Gastroesophageal sphincter (tissue), 4 donors: ENCODE data around the gene RHOC. TPM values are rescaled to one million over a fixed set of nuclear protein-coding genes. Genes with fewer than 3 reads are reported as not detected.

Experiments
- ATAC-seq: fragments of 150-250 bp; one replicate; pipeline ENCODE4 v1.9.1; 2016; ENCODE audit warnings: mild to moderate bottlenecking, moderate library complexity
- H3K27ac ChIP-seq, 4 donors: fragments of 200-600 bp; sonication (generic) in 3 of 4; 1 replicate in 3 of 4; 2 replicates in 1 of 4; pipeline ENCODE4 v1.5.1; 2016 to 2019
- H3K27me3 ChIP-seq: fragments of 200-600 bp; sonication (generic); one replicate; pipeline ENCODE4 v1.5.1; 2019
- H3K36me3 ChIP-seq, 2 donors: fragments of 200-600 bp; sonication (generic); one replicate each; pipeline ENCODE4 v1.5.1; 2019; ENCODE audit warnings: control low read depth in 1 of 2
- H3K4me1 ChIP-seq, 3 donors: fragments of 200-600 bp; sonication (generic); 1 replicate in 2 of 3; 2 replicates in 1 of 3; pipeline ENCODE4 v1.5.1; 2016 to 2019; ENCODE audit warnings: control low read depth in 2 of 3
- H3K4me3 ChIP-seq, 2 donors: fragments of 200-600 bp; sonication (generic); one replicate each; pipeline ENCODE4 v1.5.1; 2019; ENCODE audit warnings: mild to moderate bottlenecking in 1 of 2, moderate library complexity in 1 of 2
- H3K9me3 ChIP-seq, 3 donors: fragments of 200-600 bp; sonication (generic); one replicate each; pipeline ENCODE4 v1.5.1; 2017 to 2019; ENCODE audit warnings: control low read depth in 2 of 3
- EP300 ChIP-seq: sonication (generic); formaldehyde crosslinking; IDR thresholded peaks from one replicate; pipeline ENCODE4 v1.6.1; 2017; ENCODE audit warnings: antibody characterized with exemption, mild to moderate bottlenecking
- POLR2A ChIP-seq, 2 donors: fragments of 450-650 bp; IDR thresholded peaks; one replicate each; pipeline ENCODE4 v1.6.1; 2017; ENCODE audit warnings: antibody characterized with exemption in 2 of 2, mild to moderate bottlenecking in 2 of 2, moderate library complexity in 1 of 2
- POLR2AphosphoS5 ChIP-seq: sonication (generic); formaldehyde crosslinking; IDR thresholded peaks from one replicate; pipeline ENCODE4 v1.6.1; 2017; ENCODE audit warnings: antibody characterized with exemption
- WGBS, 2 donors: methylation state at CpG; one replicate each; pipeline ENCODE4 v1.1.5; 2018; ENCODE audit warnings: low coverage in 1 of 2; 5-methylcytosine and 5-hydroxymethylcytosine counted together
- total RNA-seq, 4 donors: library from RNA; depleted of rRNA; stranded (reverse); fragments of >200 nt; gene quantifications; one replicate each; pipeline ENCODE4 v1.1.0, GENCODE V29; 2016
- TF ChIP-seq, protein P1 (sequence below), 4 experiments: fragments of 200-600 bp in 2 of 4; fragments of 450-650 bp in 2 of 4; sonication (generic) in 1 of 4; IDR thresholded peaks; one replicate each; pipeline ENCODE4 v1.5.1; 2017 to 2019; ENCODE audit warnings: antibody characterized with exemption in 4 of 4, mild to moderate bottlenecking in 2 of 4, moderate library complexity in 2 of 4

Gene RHOC
- total RNA-seq, 4 donors from 2014 or later, result 183 to 354 (median 240) TPM

GRCh38 chr1:112693821-112694220 lies 13.1 kb downstream of the RHOC start:
- TF ChIP-seq POLR2A (IDR thresholded peaks at IDR 0.05), result no peak
- no peak for TF ChIP-seq POLR2AphosphoS5
- TF ChIP-seq, protein P1, sequence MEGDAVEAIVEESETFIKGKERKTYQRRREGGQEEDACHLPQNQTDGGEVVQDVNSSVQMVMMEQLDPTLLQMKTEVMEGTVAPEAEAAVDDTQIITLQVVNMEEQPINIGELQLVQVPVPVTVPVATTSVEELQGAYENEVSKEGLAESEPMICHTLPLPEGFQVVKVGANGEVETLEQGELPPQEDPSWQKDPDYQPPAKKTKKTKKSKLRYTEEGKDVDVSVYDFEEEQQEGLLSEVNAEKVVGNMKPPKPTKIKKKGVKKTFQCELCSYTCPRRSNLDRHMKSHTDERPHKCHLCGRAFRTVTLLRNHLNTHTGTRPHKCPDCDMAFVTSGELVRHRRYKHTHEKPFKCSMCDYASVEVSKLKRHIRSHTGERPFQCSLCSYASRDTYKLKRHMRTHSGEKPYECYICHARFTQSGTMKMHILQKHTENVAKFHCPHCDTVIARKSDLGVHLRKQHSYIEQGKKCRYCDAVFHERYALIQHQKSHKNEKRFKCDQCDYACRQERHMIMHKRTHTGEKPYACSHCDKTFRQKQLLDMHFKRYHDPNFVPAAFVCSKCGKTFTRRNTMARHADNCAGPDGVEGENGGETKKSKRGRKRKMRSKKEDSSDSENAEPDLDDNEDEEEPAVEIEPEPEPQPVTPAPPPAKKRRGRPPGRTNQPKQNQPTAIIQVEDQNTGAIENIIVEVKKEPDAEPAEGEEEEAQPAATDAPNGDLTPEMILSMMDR (IDR thresholded peaks at IDR 0.05), result no peak
- no peak for TF ChIP-seq EP300
- WGBS, 2 donors, result no CpG with 5 or more reads among the region's 6 CpGs
- Histone ChIP-seq H3K4me1 (peaks cover 0 to 22% (median under 1%) of the 10 kb centered on the region in 3 donors), H3K36me3 (peaks cover 0 to 100% of the 10 kb centered on the region in 2 donors), H3K27ac (no peak overlapping the region), H3K9me3 (no peaks in the 10 kb centered on the region), H3K4me3 (no peak overlapping the region), H3K27me3 (no peaks in the 10 kb centered on the region)
- no peak for ATAC-seq

DNA sequence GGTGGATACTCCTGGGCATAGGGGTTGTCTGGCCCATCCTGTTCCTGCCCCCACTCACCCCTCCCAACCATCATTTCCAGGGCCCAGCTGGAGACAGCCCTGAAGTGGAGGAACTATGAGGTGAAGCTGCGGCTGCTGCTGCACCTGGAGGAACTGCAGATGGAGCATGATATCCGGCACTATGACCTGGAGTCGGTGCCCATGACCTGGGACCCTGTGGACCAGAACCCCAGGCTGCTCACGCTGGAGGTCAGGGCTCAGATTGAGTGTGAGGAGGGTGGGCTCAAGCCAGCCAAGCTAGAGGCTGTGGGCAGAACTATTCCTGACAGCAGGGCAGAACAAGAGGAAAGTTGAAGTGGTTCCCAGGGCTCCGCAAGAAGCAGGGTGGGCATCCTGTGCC lies 14.2 kb downstream of the RHOC start:
- Histone ChIP-seq H3K9me3 (no peaks in the 10 kb centered on the region), H3K4me3 (no peak overlapping the region), H3K36me3 (peaks cover 0 to 100% of the 10 kb centered on the region in 2 donors), H3K27ac (no peak overlapping the region), H3K4me1 (peaks cover 0 to 22% (median 3%) of the 10 kb centered on the region in 3 donors), H3K27me3 (no peaks in the 10 kb centered on the region)
- ATAC-seq, result no peak
- TF ChIP-seq POLR2A (IDR thresholded peaks at IDR 0.05), result no peak
- TF ChIP-seq, protein P1 (IDR thresholded peaks at IDR 0.05), result no peak
- TF ChIP-seq EP300, result no peak
- no peak for TF ChIP-seq POLR2AphosphoS5
- WGBS, 2 donors, result 100% methylated on average over 1 of the region's 5 CpGs; no CpG with 5 or more reads in 1 of the 2 donors

DNA sequence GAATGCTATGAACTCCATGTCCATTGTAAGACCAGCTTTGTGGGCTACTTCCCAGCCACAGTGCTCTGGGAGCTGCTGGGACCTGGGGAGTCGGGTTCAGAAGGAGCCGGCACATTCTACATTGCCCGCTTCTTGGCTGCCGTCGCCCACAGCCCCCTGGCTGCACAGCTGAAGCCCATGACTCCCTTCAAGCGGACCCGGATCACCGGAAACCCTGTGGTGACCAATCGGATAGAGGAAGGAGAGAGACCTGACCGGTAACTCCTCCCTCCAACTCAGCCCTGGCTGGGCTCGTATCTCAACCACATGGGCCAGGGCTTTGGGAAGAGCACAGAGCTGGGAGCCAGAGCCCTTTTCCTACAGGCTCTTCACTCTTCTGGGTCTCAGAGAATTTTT lies 17.1 kb downstream of the RHOC start:
- ATAC-seq, result no peak
- Histone ChIP-seq H3K9me3 (no peaks in the 10 kb centered on the region), H3K36me3 (peaks cover 0 to 73% of the 10 kb centered on the region in 2 donors), H3K4me1 (peaks cover 0 to 22% (median 4%) of the 10 kb centered on the region in 3 donors), H3K27ac (peak overlapping the region in 1 of 4 donors; percentile 11), H3K4me3 (no peak overlapping the region), H3K27me3 (no peaks in the 10 kb centered on the region)
- TF ChIP-seq, protein P1 (IDR thresholded peaks at IDR 0.05), result no peak
- TF ChIP-seq POLR2AphosphoS5, result no peak
- WGBS, 2 donors, result 100% methylated on average over 1 of the region's 11 CpGs; no CpG with 5 or more reads in 1 of the 2 donors

DNA sequence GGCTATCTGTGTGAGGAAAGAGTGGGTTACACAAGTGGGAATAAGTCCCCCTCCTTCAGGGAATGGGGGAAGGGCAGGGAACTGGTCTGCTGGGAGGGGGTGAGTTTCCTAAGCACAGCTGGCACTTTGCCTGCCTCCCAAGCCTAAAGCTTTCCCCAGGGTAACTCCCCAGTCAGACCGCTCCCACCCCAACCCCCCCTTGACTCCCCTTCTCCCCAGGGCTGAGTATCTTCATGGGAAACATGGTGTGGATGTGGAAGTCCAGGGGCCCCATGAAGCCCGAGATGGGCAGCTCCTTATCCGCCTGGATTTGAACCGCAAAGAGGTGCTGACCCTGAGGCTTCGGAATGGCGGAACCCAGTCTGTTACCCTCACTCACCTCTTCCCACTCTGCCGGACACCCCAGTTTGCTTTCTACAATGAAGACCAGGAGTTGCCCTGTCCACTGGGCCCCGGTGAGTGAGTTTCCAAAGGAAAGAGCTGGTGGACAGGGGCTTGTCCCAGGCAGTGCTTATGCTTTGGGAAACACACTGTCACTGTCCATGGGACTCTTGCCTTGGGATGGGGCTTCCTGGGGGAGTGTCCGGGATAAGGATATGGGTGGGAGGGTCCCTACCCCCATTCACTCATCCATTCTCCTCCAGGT lies 17.6 kb downstream of the RHOC start:
- Histone ChIP-seq H3K27me3 (no peaks in the 10 kb centered on the region), H3K4me3 (no peak overlapping the region), H3K27ac (peak overlapping the region in 3 of 4 donors; percentile 11 to 62 (median 58)), H3K9me3 (no peaks in the 10 kb centered on the region), H3K36me3 (peaks cover 0 to 67% of the 10 kb centered on the region in 2 donors), H3K4me1 (peaks cover 0 to 22% (median 4%) of the 10 kb centered on the region in 3 donors)
- WGBS, 2 donors, result 55% methylated on average over 2 of the region's 9 CpGs; no CpG with 5 or more reads in 1 of the 2 donors
- peak; percentile 35 for ATAC-seq
- TF ChIP-seq EP300, result no peak

GRCh38 chr1:112688781-112689193 lies 18.1 kb downstream of the RHOC start:
- 61 to 76% methylated on average over 4 to 11 of the region's 13 CpGs for WGBS, 2 donors
- Histone ChIP-seq H3K4me3 (no peak overlapping the region), H3K4me1 (peaks cover 0 to 22% (median 4%) of the 10 kb centered on the region in 3 donors), H3K9me3 (no peaks in the 10 kb centered on the region), H3K36me3 (peaks cover 0 to 62% of the 10 kb centered on the region in 2 donors), H3K27ac (peak overlapping the region in 3 of 4 donors; percentile 11 to 62 (median 58)), H3K27me3 (no peaks in the 10 kb centered on the region)
- no peak for TF ChIP-seq POLR2AphosphoS5
- TF ChIP-seq, protein P1 (IDR thresholded peaks at IDR 0.05), result no peak
- TF ChIP-seq EP300, result no peak
- no peak for TF ChIP-seq POLR2A (IDR thresholded peaks at IDR 0.05)
- peak; percentile 54 for ATAC-seq
